Esophagus squamous epithelium (tissue), 4 donors: ENCODE results near the gene FOXP4.

Experiments
- POLR2A ChIP-seq, 4 donors: fragments of 450-650 bp; IDR thresholded peaks; one replicate each; pipeline ENCODE4 v1.6.1; 2017; ENCODE audit warnings: antibody characterized with exemption in 4 of 4, mild to moderate bottlenecking in 4 of 4, moderate library complexity in 3 of 4
- TF ChIP-seq, protein P1 (sequence below), 6 experiments: fragments of 450-650 bp in 4 of 6; fragments of 200-600 bp in 2 of 6; sonication (generic) in 2 of 6; IDR thresholded peaks; one replicate each; pipeline ENCODE4 v1.5.1; 2016 to 2019; ENCODE audit warnings: antibody characterized with exemption in 6 of 6, mild to moderate bottlenecking in 4 of 6, moderate library complexity in 4 of 6

DNA sequence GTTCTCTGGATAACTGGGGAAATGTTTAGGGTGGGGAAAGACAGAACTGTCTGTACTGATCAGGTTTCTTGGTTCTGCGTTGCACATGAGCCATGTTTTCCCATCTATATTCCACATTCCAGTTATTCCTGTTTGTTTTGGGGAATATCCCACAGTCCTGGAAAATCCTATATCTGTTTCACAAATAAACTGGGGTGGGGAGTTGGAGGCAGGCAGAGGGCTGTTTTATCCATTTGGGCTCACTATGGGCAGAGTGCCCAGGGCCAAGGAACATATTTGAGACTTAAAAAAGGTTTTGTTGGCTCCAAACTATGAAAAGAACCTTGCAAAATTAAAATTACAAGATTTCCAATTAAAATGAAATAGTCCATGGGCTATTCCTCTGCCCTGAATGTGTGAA, 21.5 kb downstream of the FOXP4 start:
- TF ChIP-seq POLR2A (IDR thresholded peaks at IDR 0.05), result no peak
- TF ChIP-seq, protein P1, sequence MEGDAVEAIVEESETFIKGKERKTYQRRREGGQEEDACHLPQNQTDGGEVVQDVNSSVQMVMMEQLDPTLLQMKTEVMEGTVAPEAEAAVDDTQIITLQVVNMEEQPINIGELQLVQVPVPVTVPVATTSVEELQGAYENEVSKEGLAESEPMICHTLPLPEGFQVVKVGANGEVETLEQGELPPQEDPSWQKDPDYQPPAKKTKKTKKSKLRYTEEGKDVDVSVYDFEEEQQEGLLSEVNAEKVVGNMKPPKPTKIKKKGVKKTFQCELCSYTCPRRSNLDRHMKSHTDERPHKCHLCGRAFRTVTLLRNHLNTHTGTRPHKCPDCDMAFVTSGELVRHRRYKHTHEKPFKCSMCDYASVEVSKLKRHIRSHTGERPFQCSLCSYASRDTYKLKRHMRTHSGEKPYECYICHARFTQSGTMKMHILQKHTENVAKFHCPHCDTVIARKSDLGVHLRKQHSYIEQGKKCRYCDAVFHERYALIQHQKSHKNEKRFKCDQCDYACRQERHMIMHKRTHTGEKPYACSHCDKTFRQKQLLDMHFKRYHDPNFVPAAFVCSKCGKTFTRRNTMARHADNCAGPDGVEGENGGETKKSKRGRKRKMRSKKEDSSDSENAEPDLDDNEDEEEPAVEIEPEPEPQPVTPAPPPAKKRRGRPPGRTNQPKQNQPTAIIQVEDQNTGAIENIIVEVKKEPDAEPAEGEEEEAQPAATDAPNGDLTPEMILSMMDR (IDR thresholded peaks at IDR 0.05), result no peak
